ENCODE measurements around the gene CEACAM16. TPM values are rescaled to one million over a fixed set of nuclear protein-coding genes. Genes with fewer than 3 reads are reported as not detected.

Gene CEACAM16
- total RNA-seq, 6 experiments from 2014 or later: not detected

DNA sequence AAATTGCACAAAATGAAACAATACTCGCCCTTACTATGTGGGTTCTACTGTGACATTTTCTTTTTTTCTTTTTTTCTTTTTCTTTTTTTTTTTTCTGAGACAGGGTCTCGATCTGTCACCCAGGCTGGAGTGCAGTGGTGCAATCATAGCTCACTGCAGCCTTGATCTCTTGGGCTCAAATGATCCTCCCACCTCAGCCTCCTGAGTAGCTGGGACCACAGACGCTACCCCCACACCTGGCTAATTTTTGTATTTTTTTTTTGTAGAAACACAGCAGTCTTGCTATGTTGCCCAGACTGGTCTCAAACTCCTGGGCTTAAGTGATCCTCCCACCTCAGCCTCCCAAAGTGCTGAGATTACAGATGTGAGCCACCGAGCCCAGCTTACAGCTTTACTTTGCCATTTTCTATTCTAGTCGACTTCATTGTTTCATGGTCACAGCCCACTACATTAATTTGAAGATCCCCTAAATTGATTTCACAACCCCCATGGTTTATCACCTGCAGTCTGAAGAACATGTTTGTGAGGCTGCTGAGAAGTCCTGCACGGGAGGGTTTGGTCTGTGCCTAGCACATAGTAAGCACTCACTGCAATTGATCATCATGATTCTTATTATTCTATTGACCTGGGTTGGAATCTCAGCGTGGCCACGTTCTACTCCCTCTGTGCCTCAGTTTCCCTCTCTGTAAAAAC, 53.3 kb downstream of the CEACAM16 start:
- intact Hi-C loops (cut with DNase I): loop anchor here in 1 of 2 donors (10.0 kb wide), 1 partner anchor 67 kb away; no protein-coding TSS in a partner anchor
- Histone ChIP-seq H3K4me1 (peaks cover 0 to 64% (median 18%) of the 10 kb centered on the region in 4 donors), H3K27me3 (no peaks in the 10 kb centered on the region), H3K36me3 (peaks cover 0 to 28% (median 10%) of the 10 kb centered on the region in 4 donors), H3K27ac (peak overlapping the region; percentile 81 to 98 (median 92)), H3K4me3 (peak overlapping the region; percentile 25 to 72 (median 55)), H3K9me3 (no peaks in the 10 kb centered on the region)
- no peak for ATAC-seq
- 33% methylated on average over 7 of the region's 8 CpGs for WGBS (ENCODE audit: insufficient coverage, low coverage, low lambda C conversion rate, missing lambda C conversion rate)
- no peak for TF ChIP-seq POLR2A (IDR thresholded peaks at IDR 0.05)
- TF ChIP-seq, protein P1, sequence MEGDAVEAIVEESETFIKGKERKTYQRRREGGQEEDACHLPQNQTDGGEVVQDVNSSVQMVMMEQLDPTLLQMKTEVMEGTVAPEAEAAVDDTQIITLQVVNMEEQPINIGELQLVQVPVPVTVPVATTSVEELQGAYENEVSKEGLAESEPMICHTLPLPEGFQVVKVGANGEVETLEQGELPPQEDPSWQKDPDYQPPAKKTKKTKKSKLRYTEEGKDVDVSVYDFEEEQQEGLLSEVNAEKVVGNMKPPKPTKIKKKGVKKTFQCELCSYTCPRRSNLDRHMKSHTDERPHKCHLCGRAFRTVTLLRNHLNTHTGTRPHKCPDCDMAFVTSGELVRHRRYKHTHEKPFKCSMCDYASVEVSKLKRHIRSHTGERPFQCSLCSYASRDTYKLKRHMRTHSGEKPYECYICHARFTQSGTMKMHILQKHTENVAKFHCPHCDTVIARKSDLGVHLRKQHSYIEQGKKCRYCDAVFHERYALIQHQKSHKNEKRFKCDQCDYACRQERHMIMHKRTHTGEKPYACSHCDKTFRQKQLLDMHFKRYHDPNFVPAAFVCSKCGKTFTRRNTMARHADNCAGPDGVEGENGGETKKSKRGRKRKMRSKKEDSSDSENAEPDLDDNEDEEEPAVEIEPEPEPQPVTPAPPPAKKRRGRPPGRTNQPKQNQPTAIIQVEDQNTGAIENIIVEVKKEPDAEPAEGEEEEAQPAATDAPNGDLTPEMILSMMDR (IDR thresholded peaks at IDR 0.05): no peak
- no peak for DNase-seq

DNA sequence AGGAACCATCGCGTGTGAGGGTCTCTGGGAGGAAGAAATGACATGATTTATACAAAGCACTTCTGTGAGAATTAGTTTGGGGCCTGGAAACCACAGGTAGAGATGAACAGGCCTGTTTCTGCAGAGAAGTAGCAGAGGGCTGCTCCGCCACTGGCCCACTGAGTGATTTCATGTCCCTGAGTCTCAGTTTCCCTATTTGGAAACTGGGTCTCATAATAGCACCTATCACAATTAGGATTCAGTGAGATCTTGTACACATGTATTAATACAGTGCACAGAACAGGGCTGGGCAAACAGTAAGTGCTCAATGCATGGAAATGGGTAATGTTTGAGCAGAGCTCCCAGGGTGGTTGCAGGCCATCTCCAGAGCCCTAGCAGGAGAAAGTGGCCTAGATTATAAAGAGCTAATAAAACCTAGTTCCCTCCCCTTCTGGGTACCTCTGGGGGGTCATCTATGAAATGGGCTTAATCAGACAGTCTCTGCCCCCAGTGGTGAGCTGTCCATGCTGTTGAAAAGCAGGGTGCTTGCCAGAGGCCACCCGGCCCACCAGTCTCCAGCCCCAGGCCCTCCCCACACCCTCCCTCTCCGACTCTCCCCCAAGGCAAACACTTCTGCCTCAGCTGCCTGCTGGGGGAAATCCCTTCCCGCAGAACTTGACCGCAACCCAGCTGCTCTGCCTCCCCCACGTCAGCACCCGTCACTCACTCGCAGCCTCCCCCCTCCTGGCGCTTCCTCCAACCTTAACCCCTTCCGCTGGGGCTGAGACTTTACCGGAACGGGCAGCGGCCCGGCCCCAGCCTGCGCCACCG, 54.1 kb downstream of the CEACAM16 start:
- intact Hi-C loops (cut with DNase I): loop anchor here in 1 of 2 donors (10.0 kb wide), 1 partner anchor 68 kb away; no protein-coding TSS in a partner anchor
- DNase-seq (peak; percentile 95 to 97 (median 96)), ATAC-seq (peak; percentile 62 to 75 (median 71))
- peaks cover 0 to 36% (median 15%) of the 10 kb centered on the region in 4 donors for H3K36me3 ChIP-seq
- H3K9me3 ChIP-seq: no peaks in the 10 kb centered on the region
- no peaks in the 10 kb centered on the region for H3K27me3 ChIP-seq
- peak; percentile 71 for TF ChIP-seq POLR2A (IDR thresholded peaks at IDR 0.05)
- TF ChIP-seq, protein P1 (IDR thresholded peaks at IDR 0.05): peak in 2 of 4 donors; percentile 8 to 16
- 9% methylated on average over 14 of the region's 18 CpGs for WGBS (ENCODE audit: insufficient coverage, low coverage, low lambda C conversion rate, missing lambda C conversion rate)
- H3K4me1 ChIP-seq: peaks cover 0 to 59% (median 17%) of the 10 kb centered on the region in 4 donors
- peak overlapping the region; percentile 25 to 72 (median 55) for H3K4me3 ChIP-seq
- H3K27ac ChIP-seq: peak overlapping the region; percentile 81 to 98 (median 92)

DNA sequence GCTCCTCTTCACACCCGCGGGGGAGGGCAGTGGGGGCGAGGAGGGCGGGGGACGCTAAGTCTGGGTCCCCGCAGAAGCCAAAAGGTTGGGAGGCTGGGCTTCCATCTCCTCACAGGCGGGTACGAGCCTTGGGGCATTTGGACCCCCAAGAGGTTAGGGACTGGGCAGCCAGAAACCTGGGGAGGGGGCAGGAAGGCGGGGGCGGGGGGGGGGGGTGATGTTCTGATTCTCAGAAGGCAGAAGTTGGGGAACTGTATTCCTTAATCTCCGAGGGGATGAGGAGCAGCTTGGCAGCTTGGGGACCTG, 54.6 kb downstream of the CEACAM16 start:
- Histone ChIP-seq H3K4me1 (peaks cover 0 to 57% (median 17%) of the 10 kb centered on the region in 4 donors), H3K9me3 (no peaks in the 10 kb centered on the region), H3K27ac (peak overlapping the region; percentile 81 to 98 (median 92)), H3K36me3 (peaks cover 0 to 41% (median 19%) of the 10 kb centered on the region in 4 donors), H3K27me3 (no peaks in the 10 kb centered on the region), H3K4me3 (peak overlapping the region; percentile 25 to 72 (median 55))
- ATAC-seq (no peak), DNase-seq (no peak)
- intact Hi-C loops (cut with DNase I): loop anchor here in 1 of 2 donors (10.0 kb wide), 1 partner anchor 69 kb away; no protein-coding TSS in a partner anchor
- TF ChIP-seq, protein P1 (IDR thresholded peaks at IDR 0.05): no peak
- TF ChIP-seq POLR2A (IDR thresholded peaks at IDR 0.05): no peak
- WGBS (ENCODE audit: insufficient coverage, low coverage, low lambda C conversion rate, missing lambda C conversion rate): 0% methylated on average over 5 of the region's 11 CpGs

DNA sequence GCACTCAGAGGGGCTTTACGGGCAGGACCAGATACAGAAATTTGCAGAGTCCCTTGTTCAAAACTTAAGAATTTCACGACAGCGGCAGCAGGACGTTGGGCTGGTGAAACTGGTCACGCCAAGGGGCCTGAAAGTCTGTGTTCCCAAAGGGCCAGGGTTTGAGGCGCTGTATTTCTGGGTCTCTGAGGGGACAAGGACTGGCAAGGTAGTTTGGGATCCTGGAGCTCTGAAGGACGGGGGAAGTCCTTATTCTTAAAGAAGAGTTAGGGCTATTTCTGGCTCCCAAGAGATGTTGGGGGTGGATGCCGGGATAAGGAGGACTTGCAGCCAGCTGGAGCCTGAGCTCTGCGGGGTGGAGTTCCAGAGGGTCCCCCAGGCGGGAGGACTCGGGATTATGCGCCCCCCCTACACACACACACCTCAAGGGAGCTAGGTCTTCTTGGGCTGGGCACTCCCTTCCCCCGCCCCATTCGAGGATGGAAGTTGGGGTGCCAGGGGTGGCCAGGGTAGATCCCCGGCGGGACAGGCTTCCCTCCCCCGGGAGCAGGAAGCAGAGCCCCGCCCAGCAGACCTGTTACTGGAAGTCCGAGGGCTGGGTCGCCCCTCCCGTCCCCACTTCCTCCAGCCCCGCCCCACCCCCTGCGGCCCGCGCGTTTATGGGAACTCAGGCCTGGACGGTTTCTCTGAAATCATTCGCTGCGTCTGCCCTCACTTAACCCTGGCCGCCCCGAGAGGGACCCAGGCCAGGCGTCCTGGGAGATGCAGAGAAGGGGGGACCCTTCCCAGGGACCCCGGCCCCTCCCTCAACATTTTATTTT, 55.2 kb downstream of the CEACAM16 start:
- H3K36me3 ChIP-seq: peaks cover 0 to 43% (median 20%) of the 10 kb centered on the region in 4 donors

More for the DNA sequence above, 55.2 kb downstream of the CEACAM16 start:
- Histone ChIP-seq H3K4me1 (peaks cover 0 to 57% (median 17%) of the 10 kb centered on the region in 4 donors), H3K9me3 (no peaks in the 10 kb centered on the region), H3K4me3 (peak overlapping the region; percentile 25 to 72 (median 55)), H3K27ac (peak overlapping the region; percentile 81 to 98 (median 92)), H3K27me3 (no peaks in the 10 kb centered on the region)
- ATAC-seq: peak; percentile 64 to 75 (median 74)
- TF ChIP-seq, protein P1 (IDR thresholded peaks at IDR 0.05): no peak
- peak; percentile 79 for TF ChIP-seq POLR2A (IDR thresholded peaks at IDR 0.05)
- peak; percentile 96 to 98 (median 97) for DNase-seq
- intact Hi-C loops (cut with DNase I): loop anchor here in 1 of 2 donors (10.0 kb wide), 1 partner anchor 69 kb away; no protein-coding TSS in a partner anchor
- WGBS (ENCODE audit: insufficient coverage, low coverage, low lambda C conversion rate, missing lambda C conversion rate): 1% methylated on average over 16 of the region's 33 CpGs
